Measurements from ENCODE around the gene CCNJL. TPM values are rescaled to one million over a fixed set of nuclear protein-coding genes. Genes with fewer than 3 reads are reported as not detected.

CCNJL gene
- total RNA-seq, 2 experiments from 2014 or later = 0.23 TPM; not detected in 1

DNA sequence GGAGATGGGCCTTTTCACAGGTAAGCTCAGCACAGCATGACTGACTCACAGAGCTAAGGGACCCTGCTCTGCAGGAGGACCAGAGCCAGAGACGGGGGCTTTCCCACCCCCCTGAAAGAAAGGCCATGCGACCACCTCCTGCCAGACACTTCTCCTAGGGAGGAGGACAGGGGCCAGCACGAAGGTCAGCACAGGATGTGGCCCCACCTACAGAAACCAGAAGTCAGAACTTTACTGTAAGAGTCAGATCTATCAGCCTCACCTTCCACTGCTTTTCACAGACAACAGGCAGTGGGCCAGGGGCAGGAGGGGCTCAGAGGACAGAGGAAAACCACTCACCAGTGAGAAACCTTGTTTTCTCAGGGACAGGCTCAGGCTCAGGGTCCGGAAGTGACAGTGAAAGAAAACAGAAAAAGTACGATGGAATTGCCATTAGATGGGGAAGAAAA lies 37.9 kb downstream of the CCNJL start:
- no peak overlapping the region for H3K4me3 Mint-ChIP-seq
- H3K4me1 Mint-ChIP-seq = peaks cover 3% of the 10 kb centered on the region
- H3K9me3 Mint-ChIP-seq (ENCODE audit: low read depth) = no peaks in the 10 kb centered on the region
- H3K36me3 Mint-ChIP-seq = no peaks in the 10 kb centered on the region
- H3K27me3 Mint-ChIP-seq = peaks cover 9% of the 10 kb centered on the region
- DNase-seq (no peak), ATAC-seq (no peak)
- CTCF ChIA-PET = no interaction called here
- no peak overlapping the region for H3K27ac Mint-ChIP-seq

DNA sequence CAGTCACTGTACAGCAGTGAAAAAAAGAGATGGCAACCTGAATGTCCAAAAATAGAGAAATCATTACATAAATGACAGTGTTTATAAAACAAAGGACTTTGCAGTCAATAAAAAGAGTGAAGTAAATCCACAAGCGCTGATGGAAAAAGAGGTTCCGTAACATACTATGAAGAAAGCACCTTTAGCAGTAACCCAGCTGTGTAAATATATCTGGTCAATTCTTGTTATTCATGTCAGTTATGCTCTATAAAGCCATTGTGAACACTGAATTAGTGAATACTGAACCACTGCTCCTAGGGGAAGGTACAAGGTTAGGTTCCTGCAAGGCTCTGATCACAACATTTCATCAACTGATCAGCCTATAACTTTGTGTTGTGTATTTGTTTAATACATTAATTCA lies 39.5 kb downstream of the CCNJL start:
- Mint-ChIP-seq H3K27ac (no peak overlapping the region), H3K9me3 (ENCODE audit: low read depth) (no peaks in the 10 kb centered on the region), H3K27me3 (peaks cover 14% of the 10 kb centered on the region), H3K4me1 (peaks cover 3% of the 10 kb centered on the region), H3K36me3 (no peaks in the 10 kb centered on the region), H3K4me3 (no peak overlapping the region)
- CTCF ChIA-PET = no interaction called here
- no peak for ATAC-seq
- DNase-seq = no peak

GRCh38 chr5:160272264-160272663 lies 40.1 kb downstream of the CCNJL start:
- Mint-ChIP-seq H3K27ac (no peak overlapping the region), H3K36me3 (no peaks in the 10 kb centered on the region), H3K4me1 (peaks cover 3% of the 10 kb centered on the region), H3K9me3 (ENCODE audit: low read depth) (no peaks in the 10 kb centered on the region), H3K27me3 (peaks cover 17% of the 10 kb centered on the region), H3K4me3 (no peak overlapping the region)
- CTCF ChIA-PET = interaction anchor here (0.5 to 0.9 kb wide), 2 partner anchors 18 to 32 kb away, joined by 3 to 4 read pairs; no protein-coding TSS in a partner anchor
- ATAC-seq (no peak), DNase-seq (no peak)

- peaks cover 3% of the 10 kb centered on the region for H3K4me1 Mint-ChIP-seq
- no peak for ATAC-seq
- H3K4me3 Mint-ChIP-seq = no peak overlapping the region
- no peaks in the 10 kb centered on the region for H3K9me3 Mint-ChIP-seq (ENCODE audit: low read depth)
- H3K27me3 Mint-ChIP-seq = peaks cover 17% of the 10 kb centered on the region
- DNase-seq = no peak
- H3K27ac Mint-ChIP-seq = no peak overlapping the region
- CTCF ChIA-PET = interaction anchor here (0.5 to 1.0 kb wide), 3 partner anchors 12 to 31 kb away, joined by 3 to 4 read pairs (median 3); no protein-coding TSS in a partner anchor
- H3K36me3 Mint-ChIP-seq = no peaks in the 10 kb centered on the region
Measured at GRCh38 chr5:160271836-160272235, 40.5 kb downstream of the CCNJL start.

GRCh38 chr5:160271396-160271795 lies 41.0 kb downstream of the CCNJL start:
- Mint-ChIP-seq H3K4me1 (peaks cover 3% of the 10 kb centered on the region), H3K4me3 (no peak overlapping the region), H3K36me3 (no peaks in the 10 kb centered on the region), H3K27me3 (peaks cover 17% of the 10 kb centered on the region), H3K27ac (no peak overlapping the region), H3K9me3 (ENCODE audit: low read depth) (no peaks in the 10 kb centered on the region)
- no peak for DNase-seq
- no peak for ATAC-seq
- CTCF ChIA-PET = interaction anchor here (1.0 kb wide), 1 partner anchor 11 kb away, joined by 3 read pairs; no protein-coding TSS in a partner anchor

GRCh38 chr5:160270704-160271103 lies 41.7 kb downstream of the CCNJL start:
- DNase-seq (no peak), ATAC-seq (no peak)
- Mint-ChIP-seq H3K27me3 (peaks cover 17% of the 10 kb centered on the region), H3K4me1 (peaks cover 3% of the 10 kb centered on the region), H3K9me3 (ENCODE audit: low read depth) (no peaks in the 10 kb centered on the region), H3K4me3 (no peak overlapping the region), H3K27ac (no peak overlapping the region), H3K36me3 (no peaks in the 10 kb centered on the region)
- CTCF ChIA-PET = interaction anchor here (1.0 kb wide), 1 partner anchor 11 kb away, joined by 3 read pairs; no protein-coding TSS in a partner anchor

- ATAC-seq (no peak), DNase-seq (no peak)
- peaks cover 3% of the 10 kb centered on the region for H3K4me1 Mint-ChIP-seq
- no peak overlapping the region for H3K4me3 Mint-ChIP-seq
- CTCF ChIA-PET = no interaction called here
- no peaks in the 10 kb centered on the region for H3K36me3 Mint-ChIP-seq
- no peaks in the 10 kb centered on the region for H3K9me3 Mint-ChIP-seq (ENCODE audit: low read depth)
- H3K27me3 Mint-ChIP-seq = peaks cover 17% of the 10 kb centered on the region
- H3K27ac Mint-ChIP-seq = no peak overlapping the region
Measured at GRCh38 chr5:160269017-160269416, 43.3 kb downstream of the CCNJL start.

DNA sequence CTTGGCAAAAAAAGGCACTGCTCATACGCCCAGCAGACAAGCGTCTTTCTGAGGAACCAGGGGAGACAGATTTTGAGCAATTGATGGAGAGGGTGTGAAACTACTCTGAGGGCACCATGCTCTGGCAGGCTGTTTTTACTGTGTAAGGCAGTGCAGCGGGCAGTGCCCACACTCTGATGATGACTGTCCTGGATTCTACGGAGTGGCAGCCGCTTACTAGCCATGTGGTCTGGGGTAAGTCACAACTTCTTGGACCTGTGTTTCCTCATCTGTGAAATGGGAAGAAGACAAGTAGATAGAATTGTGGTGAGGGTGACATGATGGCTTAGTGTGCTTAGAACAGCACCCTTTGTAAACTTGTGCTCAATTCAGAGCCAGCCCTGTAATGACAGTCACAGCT lies 44.2 kb downstream of the CCNJL start:
- Mint-ChIP-seq H3K36me3 (no peaks in the 10 kb centered on the region), H3K27me3 (peaks cover 17% of the 10 kb centered on the region), H3K9me3 (ENCODE audit: low read depth) (no peaks in the 10 kb centered on the region), H3K4me3 (no peak overlapping the region), H3K4me1 (peaks cover 3% of the 10 kb centered on the region), H3K27ac (no peak overlapping the region)
- DNase-seq = no peak
- no peak for ATAC-seq
- CTCF ChIA-PET = no interaction called here

DNA sequence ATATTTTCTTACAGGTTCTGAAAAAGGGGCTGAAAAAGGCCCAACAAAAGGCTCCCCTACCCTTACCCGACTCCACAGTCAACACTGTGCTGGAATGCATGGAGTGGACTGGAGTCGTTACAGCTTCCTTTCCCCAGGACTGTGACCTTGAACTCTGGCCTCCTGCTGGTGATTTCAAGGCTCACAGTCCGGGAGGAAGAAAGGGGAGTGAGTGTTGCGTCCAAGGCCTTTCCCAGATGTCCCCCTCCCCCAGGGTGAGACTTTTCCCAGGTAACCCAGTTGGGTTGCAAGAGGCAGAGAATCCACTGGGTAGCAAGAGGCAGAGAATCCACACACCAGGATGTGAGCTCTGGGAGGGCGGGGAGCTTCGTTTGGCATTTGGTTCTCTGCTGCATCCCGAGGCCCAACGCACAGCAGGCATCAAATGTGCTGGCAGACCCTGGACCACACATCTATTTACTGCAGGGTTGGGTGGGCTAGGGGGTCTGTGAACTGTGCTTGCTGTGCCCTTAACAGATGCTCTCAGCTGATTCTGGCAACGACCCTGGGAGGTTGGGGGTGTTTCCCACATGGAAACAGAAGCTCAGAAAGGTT lies 45.5 kb downstream of the CCNJL start:
- no peak overlapping the region for H3K4me3 Mint-ChIP-seq
- peaks cover 3% of the 10 kb centered on the region for H3K4me1 Mint-ChIP-seq
- CTCF ChIA-PET = interaction anchor here (0.6 to 1.2 kb wide), 2 partner anchors 78 to 243 kb away, joined by 3 read pairs; no protein-coding TSS in a partner anchor
- peaks cover 22% of the 10 kb centered on the region for H3K27me3 Mint-ChIP-seq
- ATAC-seq = no peak
- H3K9me3 Mint-ChIP-seq (ENCODE audit: low read depth) = no peaks in the 10 kb centered on the region
- no peak overlapping the region for H3K27ac Mint-ChIP-seq
- no peak for DNase-seq
- H3K36me3 Mint-ChIP-seq = no peaks in the 10 kb centered on the region

DNA sequence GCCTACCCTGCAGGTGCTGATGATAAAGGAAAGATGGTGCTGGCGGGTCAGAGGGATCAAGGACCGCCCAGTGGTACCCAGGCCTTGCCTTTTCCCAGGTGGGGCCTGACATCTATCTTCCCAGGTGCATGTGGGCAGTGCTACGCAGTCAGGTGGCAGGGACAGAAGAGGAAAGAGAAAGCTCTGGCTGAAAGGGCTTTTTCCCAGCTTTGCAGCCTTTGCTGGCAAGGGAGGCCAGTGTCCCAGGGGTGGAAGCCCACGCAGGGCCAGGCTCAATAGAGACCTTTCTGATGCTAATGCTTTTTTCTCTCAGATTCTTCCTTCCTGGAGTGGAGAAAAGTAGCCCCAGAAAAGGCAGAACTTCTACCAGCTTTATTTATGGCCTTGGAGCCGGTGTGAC lies 46.3 kb downstream of the CCNJL start:
- Mint-ChIP-seq H3K27ac (no peak overlapping the region), H3K36me3 (no peaks in the 10 kb centered on the region), H3K4me1 (no peaks in the 10 kb centered on the region), H3K27me3 (peaks cover 26% of the 10 kb centered on the region), H3K4me3 (no peak overlapping the region), H3K9me3 (ENCODE audit: low read depth) (no peaks in the 10 kb centered on the region)
- ATAC-seq = no peak
- CTCF ChIA-PET = interaction anchor here (0.7 to 1.3 kb wide), 2 partner anchors 13 to 31 kb away, joined by 3 to 4 read pairs; no protein-coding TSS in a partner anchor
- no peak for DNase-seq

- H3K27me3 Mint-ChIP-seq = peaks cover 30% of the 10 kb centered on the region
- H3K36me3 Mint-ChIP-seq = no peaks in the 10 kb centered on the region
- H3K27ac Mint-ChIP-seq = no peak overlapping the region
- CTCF ChIA-PET = no interaction called here
- no peaks in the 10 kb centered on the region for H3K4me1 Mint-ChIP-seq
- DNase-seq (no peak), ATAC-seq (no peak)
- H3K9me3 Mint-ChIP-seq (ENCODE audit: low read depth) = no peaks in the 10 kb centered on the region
- H3K4me3 Mint-ChIP-seq = no peak overlapping the region
Measured at GRCh38 chr5:160263326-160263855, 49.0 kb downstream of the CCNJL start.

- Mint-ChIP-seq H3K27ac (no peak overlapping the region), H3K36me3 (no peaks in the 10 kb centered on the region), H3K9me3 (ENCODE audit: low read depth) (no peaks in the 10 kb centered on the region), H3K4me1 (no peaks in the 10 kb centered on the region), H3K4me3 (no peak overlapping the region), H3K27me3 (peaks cover 23% of the 10 kb centered on the region)
- CTCF ChIA-PET = no interaction called here
- DNase-seq (no peak), ATAC-seq (no peak)
Measured at GRCh38 chr5:160262151-160263074, 50.0 kb downstream of the CCNJL start.

DNA sequence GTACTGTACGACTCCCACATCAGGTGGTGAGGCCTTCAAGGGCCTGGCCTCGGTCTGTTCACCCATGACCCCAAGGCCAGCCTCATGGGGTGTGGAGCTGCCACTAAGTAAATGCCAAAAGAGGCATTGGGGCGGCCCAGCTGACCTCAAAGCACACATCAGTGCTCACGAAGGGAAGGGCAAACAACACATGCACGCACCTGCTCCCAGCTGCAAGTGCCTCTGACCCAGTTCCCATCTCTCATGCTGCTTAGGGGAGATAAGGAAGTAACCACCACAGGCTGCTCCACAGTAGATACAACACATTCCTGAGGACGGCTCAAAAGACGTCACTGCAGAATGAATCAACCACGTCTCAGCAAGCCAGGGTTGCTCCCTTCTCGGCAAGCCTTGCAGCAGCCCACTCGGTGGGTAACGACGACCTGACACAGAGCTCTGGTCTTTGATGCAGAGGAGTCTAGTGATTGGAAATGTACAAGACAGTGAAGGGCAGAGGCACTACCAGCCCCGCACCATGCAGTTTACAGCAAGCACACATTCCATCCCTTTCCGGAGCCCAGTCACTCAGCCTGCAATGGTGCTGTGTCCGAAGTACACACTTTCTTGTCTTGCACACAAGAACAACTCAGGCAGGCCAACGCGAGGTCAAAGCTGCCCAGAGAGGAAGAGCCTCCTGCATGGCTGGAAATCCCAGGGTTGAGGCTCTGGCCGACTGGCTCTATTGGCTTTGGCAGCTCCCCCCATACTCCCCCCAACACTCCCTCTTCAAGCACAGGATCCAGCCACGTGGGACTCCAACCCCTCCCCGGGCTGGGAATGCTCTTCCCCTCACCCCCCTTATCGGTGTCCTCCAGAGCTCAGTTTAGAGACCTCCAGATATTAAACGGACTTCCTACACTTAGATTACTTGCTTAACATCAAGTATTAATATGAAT lies 51.2 kb downstream of the CCNJL start:
- CTCF ChIA-PET = no interaction called here
- Mint-ChIP-seq H3K4me1 (no peaks in the 10 kb centered on the region), H3K4me3 (no peak overlapping the region), H3K27ac (no peak overlapping the region), H3K9me3 (ENCODE audit: low read depth) (no peaks in the 10 kb centered on the region), H3K36me3 (no peaks in the 10 kb centered on the region), H3K27me3 (peaks cover 23% of the 10 kb centered on the region)
- no peak for ATAC-seq
- DNase-seq = no peak

All from activated CD8-positive, alpha-beta memory T cell treated with anti-CD3 and anti-CD28 coated beads, Interleukin-2, amount 10 ng/mL, durations not matched to agents 7 days and 5 days (primary cell).